ENCODE data around the gene AOPEP.

- no peak for TF ChIP-seq POLR2A (IDR thresholded peaks at IDR 0.05)
- TF ChIP-seq, protein P1, sequence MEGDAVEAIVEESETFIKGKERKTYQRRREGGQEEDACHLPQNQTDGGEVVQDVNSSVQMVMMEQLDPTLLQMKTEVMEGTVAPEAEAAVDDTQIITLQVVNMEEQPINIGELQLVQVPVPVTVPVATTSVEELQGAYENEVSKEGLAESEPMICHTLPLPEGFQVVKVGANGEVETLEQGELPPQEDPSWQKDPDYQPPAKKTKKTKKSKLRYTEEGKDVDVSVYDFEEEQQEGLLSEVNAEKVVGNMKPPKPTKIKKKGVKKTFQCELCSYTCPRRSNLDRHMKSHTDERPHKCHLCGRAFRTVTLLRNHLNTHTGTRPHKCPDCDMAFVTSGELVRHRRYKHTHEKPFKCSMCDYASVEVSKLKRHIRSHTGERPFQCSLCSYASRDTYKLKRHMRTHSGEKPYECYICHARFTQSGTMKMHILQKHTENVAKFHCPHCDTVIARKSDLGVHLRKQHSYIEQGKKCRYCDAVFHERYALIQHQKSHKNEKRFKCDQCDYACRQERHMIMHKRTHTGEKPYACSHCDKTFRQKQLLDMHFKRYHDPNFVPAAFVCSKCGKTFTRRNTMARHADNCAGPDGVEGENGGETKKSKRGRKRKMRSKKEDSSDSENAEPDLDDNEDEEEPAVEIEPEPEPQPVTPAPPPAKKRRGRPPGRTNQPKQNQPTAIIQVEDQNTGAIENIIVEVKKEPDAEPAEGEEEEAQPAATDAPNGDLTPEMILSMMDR (IDR thresholded peaks at IDR 0.05): no peak
- TF ChIP-seq EP300 (IDR thresholded peaks at IDR 0.05): no peak
Measured at GRCh38 chr9:94935396-94935795, 208.9 kb downstream of the AOPEP start.

Data from upper lobe of left lung (tissue), 4 donors.